ENCODE data around the gene KLF9. TPM values are rescaled to one million over a fixed set of nuclear protein-coding genes. Genes with fewer than 3 reads are reported as not detected.

The KLF9 gene
- total RNA-seq, 1 donor from 2014 or later, result 91.0 TPM

- H3K27ac ChIP-seq, result no peak overlapping the region
- no peak for TF ChIP-seq CTCF (IDR thresholded peaks at IDR 0.05)
- intact Hi-C loops (cut with DNase I), result no loop called here
Observed at GRCh38 chr9:70395652-70396051, 18.8 kb downstream of the KLF9 start.

GRCh38 chr9:70392850-70393249 lies 21.6 kb downstream of the KLF9 start:
- H3K4me3 ChIP-seq, result no peak overlapping the region
- DNase-seq (no peak), ATAC-seq (peak; percentile 75)
- H3K27me3 ChIP-seq, result no peaks in the 10 kb centered on the region
- no peak overlapping the region for H3K27ac ChIP-seq
- peaks cover 78% of the 10 kb centered on the region for H3K4me1 ChIP-seq
- no peaks in the 10 kb centered on the region for H3K9me3 ChIP-seq
- intact Hi-C loops (cut with DNase I), result no loop called here
- no peak for TF ChIP-seq CTCF (IDR thresholded peaks at IDR 0.05)
- H3K36me3 ChIP-seq, result no peaks in the 10 kb centered on the region

More at GRCh38 chr9:70395652-70396051, 18.8 kb downstream of the KLF9 start:
- H3K36me3 ChIP-seq, result no peaks in the 10 kb centered on the region
- ATAC-seq (no peak), DNase-seq (no peak)
- no peaks in the 10 kb centered on the region for H3K9me3 ChIP-seq
- no peak overlapping the region for H3K4me3 ChIP-seq
- H3K27me3 ChIP-seq, result no peaks in the 10 kb centered on the region
- peaks cover 91% of the 10 kb centered on the region for H3K4me1 ChIP-seq

GRCh38 chr9:70392189-70392588 lies 22.3 kb downstream of the KLF9 start:
- intact Hi-C loops (cut with DNase I), result no loop called here
- H3K27me3 ChIP-seq, result no peaks in the 10 kb centered on the region
- H3K4me3 ChIP-seq, result no peak overlapping the region
- peaks cover 6% of the 10 kb centered on the region for H3K36me3 ChIP-seq
- TF ChIP-seq CTCF (IDR thresholded peaks at IDR 0.05), result peak; percentile 33
- ATAC-seq, result peak; percentile 67
- peaks cover 72% of the 10 kb centered on the region for H3K4me1 ChIP-seq
- no peaks in the 10 kb centered on the region for H3K9me3 ChIP-seq
- no peak for DNase-seq
- no peak overlapping the region for H3K27ac ChIP-seq

- H3K27ac ChIP-seq, result no peak overlapping the region
- no peak for DNase-seq
Observed at GRCh38 chr9:70390933-70391341, 23.5 kb downstream of the KLF9 start.

GRCh38 chr9:70389621-70390266 lies 24.7 kb downstream of the KLF9 start:
- Histone ChIP-seq H3K36me3 (peaks cover 29% of the 10 kb centered on the region), H3K9me3 (no peaks in the 10 kb centered on the region), H3K4me1 (peaks cover 55% of the 10 kb centered on the region), H3K27me3 (no peaks in the 10 kb centered on the region), H3K4me3 (no peak overlapping the region), H3K27ac (no peak overlapping the region)
- DNase-seq (no peak), ATAC-seq (peak; percentile 42)
- intact Hi-C loops (cut with DNase I), result no loop called here
- TF ChIP-seq CTCF (IDR thresholded peaks at IDR 0.05), result no peak

More at GRCh38 chr9:70390933-70391341, 23.5 kb downstream of the KLF9 start:
- intact Hi-C loops (cut with DNase I), result no loop called here
- H3K4me1 ChIP-seq, result peaks cover 66% of the 10 kb centered on the region
- no peaks in the 10 kb centered on the region for H3K9me3 ChIP-seq
- H3K36me3 ChIP-seq, result peaks cover 19% of the 10 kb centered on the region
- H3K4me3 ChIP-seq, result no peak overlapping the region
- no peaks in the 10 kb centered on the region for H3K27me3 ChIP-seq
- no peak for TF ChIP-seq CTCF (IDR thresholded peaks at IDR 0.05)
- peak; percentile 21 for ATAC-seq
